CD4-positive, alpha-beta T cell treated with Interleukin-12 subunit alpha and Interleukin-12 subunit beta, for 1 hour (primary cell): Measurements from ENCODE around the gene ITGB6.
A peak's percentile ranks its signal among the peaks of the same experiment; 100 is the strongest.
"Not testable (repeated sequence)": the region's sequence is repeated elsewhere in the genome, so short reads cannot be mapped to it uniquely, and the experiment has no call there.

Experiments used
- DNase-seq: peaks from one replicate; pipeline ENCODE4 v3.0.0-alpha.2; 2020

The ITGB6 gene

GRCh38 chr2:160132761-160133160, 67.3 kb downstream of the ITGB6 start:
- no peak for DNase-seq

GRCh38 chr2:160126756-160127155, 73.3 kb downstream of the ITGB6 start:
- no peak for DNase-seq

- DNase-seq: no peak
Observed at GRCh38 chr2:160126315-160126714, 73.8 kb downstream of the ITGB6 start.

GRCh38 chr2:160125828-160126227, 74.2 kb downstream of the ITGB6 start:
- no peak for DNase-seq

- DNase-seq: no peak
Observed at GRCh38 chr2:160125366-160125765, 74.7 kb downstream of the ITGB6 start.

GRCh38 chr2:160124571-160124970, 75.5 kb downstream of the ITGB6 start:
- DNase-seq: no peak

- DNase-seq: not testable (repeated sequence)
Observed at GRCh38 chr2:160114721-160115120, 85.4 kb downstream of the ITGB6 start.

GRCh38 chr2:160114020-160114419, 86.1 kb downstream of the ITGB6 start:
- no peak for DNase-seq

- DNase-seq: no peak
Observed at GRCh38 chr2:160111951-160112798, 87.9 kb downstream of the ITGB6 start.

GRCh38 chr2:160110674-160111239, 89.3 kb downstream of the ITGB6 start:
- DNase-seq: no peak

- DNase-seq: peak; percentile 63
Observed at GRCh38 chr2:160109939-160110673, 90.0 kb downstream of the ITGB6 start.

- DNase-seq: no peak
Observed at GRCh38 chr2:160109243-160109642, 90.8 kb downstream of the ITGB6 start.

- no peak for DNase-seq
Observed at GRCh38 chr2:160108646-160109045, 91.4 kb downstream of the ITGB6 start.

- DNase-seq: no peak
Observed at GRCh38 chr2:160105366-160105765, 94.7 kb downstream of the ITGB6 start.

GRCh38 chr2:160104115-160104514, 96.0 kb downstream of the ITGB6 start:
- no peak for DNase-seq

GRCh38 chr2:160097326-160097725, 102.7 kb downstream of the ITGB6 start:
- DNase-seq: no peak

- no peak for DNase-seq
Observed at GRCh38 chr2:160096409-160096808, 103.7 kb downstream of the ITGB6 start.

- DNase-seq: no peak
Observed at GRCh38 chr2:160092445-160092844, 107.6 kb downstream of the ITGB6 start.

GRCh38 chr2:160091381-160091780, 108.7 kb downstream of the ITGB6 start:
- no peak for DNase-seq

GRCh38 chr2:160087854-160088745, 112.0 kb downstream of the ITGB6 start:
- no peak for DNase-seq

- DNase-seq: no peak
Observed at GRCh38 chr2:160085662-160086061, 114.4 kb downstream of the ITGB6 start.

- DNase-seq: no peak
Observed at GRCh38 chr2:160077912-160078810, 121.9 kb downstream of the ITGB6 start.
